ENCODE measurements around the gene AJM1.

DNA sequence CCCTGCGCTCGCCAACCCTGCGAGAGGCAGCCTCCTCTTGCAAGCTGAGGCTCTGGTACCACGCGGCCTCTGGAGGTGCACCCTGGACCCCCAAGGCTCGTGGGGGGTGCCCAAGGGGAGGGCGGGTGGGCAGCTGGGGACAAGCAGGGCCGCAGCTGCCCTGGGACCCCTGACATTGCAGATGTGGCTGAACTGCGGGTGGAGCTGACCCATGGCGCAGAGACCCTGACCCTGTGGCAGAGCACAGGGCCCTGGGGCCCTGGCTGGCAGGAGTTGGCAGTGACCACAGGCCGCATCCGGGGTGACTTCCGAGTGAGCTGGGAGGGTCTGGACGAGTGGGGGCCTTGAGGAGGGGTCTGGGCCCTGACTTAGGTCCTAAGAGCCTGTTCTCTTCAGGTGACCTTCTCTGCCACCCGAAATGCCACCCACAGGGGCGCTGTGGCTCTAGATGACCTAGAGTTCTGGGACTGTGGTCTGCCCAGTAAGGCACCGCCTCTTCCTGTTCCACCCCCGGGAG is 11.4 kb downstream of the AJM1 start:
- TF ChIP-seq, protein P1, sequence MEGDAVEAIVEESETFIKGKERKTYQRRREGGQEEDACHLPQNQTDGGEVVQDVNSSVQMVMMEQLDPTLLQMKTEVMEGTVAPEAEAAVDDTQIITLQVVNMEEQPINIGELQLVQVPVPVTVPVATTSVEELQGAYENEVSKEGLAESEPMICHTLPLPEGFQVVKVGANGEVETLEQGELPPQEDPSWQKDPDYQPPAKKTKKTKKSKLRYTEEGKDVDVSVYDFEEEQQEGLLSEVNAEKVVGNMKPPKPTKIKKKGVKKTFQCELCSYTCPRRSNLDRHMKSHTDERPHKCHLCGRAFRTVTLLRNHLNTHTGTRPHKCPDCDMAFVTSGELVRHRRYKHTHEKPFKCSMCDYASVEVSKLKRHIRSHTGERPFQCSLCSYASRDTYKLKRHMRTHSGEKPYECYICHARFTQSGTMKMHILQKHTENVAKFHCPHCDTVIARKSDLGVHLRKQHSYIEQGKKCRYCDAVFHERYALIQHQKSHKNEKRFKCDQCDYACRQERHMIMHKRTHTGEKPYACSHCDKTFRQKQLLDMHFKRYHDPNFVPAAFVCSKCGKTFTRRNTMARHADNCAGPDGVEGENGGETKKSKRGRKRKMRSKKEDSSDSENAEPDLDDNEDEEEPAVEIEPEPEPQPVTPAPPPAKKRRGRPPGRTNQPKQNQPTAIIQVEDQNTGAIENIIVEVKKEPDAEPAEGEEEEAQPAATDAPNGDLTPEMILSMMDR (IDR thresholded peaks at IDR 0.05; ENCODE audit: poor library complexity, severe bottlenecking), result no peak
- TF ChIP-seq EZH2 (IDR thresholded peaks at IDR 0.05; ENCODE audit: borderline replicate concordance, insufficient read depth, low read length, poor library complexity, severe bottlenecking) (no peak), EP300 (conservative IDR thresholded peaks at IDR 0.05; ENCODE audit: poor library complexity, severe bottlenecking) (no peak), POLR2AphosphoS5 (IDR thresholded peaks at IDR 0.05) (no peak), RAD21 (conservative IDR thresholded peaks at IDR 0.05) (no peak), TAF1 (IDR thresholded peaks at IDR 0.05; ENCODE audit: low read depth) (no peak), SMC3 (conservative IDR thresholded peaks at IDR 0.05; ENCODE audit: poor library complexity) (no peak)
- TF ChIP-seq, protein P2, sequence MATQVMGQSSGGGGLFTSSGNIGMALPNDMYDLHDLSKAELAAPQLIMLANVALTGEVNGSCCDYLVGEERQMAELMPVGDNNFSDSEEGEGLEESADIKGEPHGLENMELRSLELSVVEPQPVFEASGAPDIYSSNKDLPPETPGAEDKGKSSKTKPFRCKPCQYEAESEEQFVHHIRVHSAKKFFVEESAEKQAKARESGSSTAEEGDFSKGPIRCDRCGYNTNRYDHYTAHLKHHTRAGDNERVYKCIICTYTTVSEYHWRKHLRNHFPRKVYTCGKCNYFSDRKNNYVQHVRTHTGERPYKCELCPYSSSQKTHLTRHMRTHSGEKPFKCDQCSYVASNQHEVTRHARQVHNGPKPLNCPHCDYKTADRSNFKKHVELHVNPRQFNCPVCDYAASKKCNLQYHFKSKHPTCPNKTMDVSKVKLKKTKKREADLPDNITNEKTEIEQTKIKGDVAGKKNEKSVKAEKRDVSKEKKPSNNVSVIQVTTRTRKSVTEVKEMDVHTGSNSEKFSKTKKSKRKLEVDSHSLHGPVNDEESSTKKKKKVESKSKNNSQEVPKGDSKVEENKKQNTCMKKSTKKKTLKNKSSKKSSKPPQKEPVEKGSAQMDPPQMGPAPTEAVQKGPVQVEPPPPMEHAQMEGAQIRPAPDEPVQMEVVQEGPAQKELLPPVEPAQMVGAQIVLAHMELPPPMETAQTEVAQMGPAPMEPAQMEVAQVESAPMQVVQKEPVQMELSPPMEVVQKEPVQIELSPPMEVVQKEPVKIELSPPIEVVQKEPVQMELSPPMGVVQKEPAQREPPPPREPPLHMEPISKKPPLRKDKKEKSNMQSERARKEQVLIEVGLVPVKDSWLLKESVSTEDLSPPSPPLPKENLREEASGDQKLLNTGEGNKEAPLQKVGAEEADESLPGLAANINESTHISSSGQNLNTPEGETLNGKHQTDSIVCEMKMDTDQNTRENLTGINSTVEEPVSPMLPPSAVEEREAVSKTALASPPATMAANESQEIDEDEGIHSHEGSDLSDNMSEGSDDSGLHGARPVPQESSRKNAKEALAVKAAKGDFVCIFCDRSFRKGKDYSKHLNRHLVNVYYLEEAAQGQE (IDR thresholded peaks at IDR 0.05; ENCODE audit: borderline replicate concordance), result no peak
